D341Med (cell line): ENCODE results near the gene FYB1.

Experiments used
- DNase-seq: peaks from one replicate; pipeline ENCODE4 v3.0.0; 2012; ENCODE audit warnings: low spot score

FYB1 gene

GRCh38 chr5:39120052-39120420 is 99.3 kb downstream of the FYB1 start:
- DNase-seq: no peak

DNA sequence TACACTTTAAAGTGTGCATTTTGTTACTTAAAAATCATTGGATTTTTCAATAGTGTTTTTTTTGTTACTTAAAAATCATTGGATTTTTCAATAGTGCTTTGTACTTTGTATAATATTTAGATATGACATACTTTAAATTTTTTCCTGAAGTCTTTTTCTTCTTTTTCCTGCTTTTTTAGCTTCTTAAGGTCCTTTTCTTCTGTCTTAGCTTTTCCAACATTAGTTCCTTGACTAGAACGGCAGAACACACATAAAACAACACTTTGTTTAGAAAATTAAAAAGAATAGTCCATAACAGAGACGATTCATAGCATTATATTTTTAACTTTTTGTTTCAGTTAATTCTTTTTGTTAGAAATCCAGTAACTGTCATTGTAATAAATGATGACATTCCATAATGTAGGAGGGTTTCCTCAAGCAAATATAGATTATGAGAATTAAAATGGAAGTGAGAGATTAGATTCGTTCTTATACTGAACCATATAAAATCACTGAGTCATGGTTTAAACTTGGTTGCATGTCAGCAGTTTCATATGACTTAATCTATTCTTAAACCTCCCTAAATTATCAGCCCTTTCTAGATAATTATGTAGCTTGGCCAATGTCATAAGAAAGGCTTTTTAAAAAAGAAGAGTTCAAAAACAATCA is 99.8 kb downstream of the FYB1 start:
- no peak for DNase-seq

DNA sequence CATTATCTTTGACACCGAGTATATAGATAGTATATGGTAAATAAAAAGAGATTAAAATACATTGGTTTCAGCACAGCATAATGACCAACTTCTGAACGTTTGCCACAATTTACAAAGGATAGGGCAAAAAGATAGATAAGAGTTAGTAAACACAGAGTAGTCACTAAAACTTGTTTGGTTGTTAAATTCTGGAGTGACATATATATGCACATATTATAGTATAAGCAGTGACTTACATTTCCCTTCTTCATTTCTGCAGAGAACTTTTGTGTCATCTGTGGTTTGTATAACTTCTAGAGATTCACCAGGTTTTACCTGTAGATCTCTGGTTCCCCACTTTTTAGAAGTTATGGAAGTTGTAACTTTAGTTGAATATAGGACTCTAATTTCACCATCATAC is 100.7 kb downstream of the FYB1 start:
- no peak for DNase-seq

- no peak for DNase-seq
Observed at GRCh38 chr5:39117401-39117800, 102.0 kb downstream of the FYB1 start.

GRCh38 chr5:39116344-39117170 is 102.8 kb downstream of the FYB1 start:
- DNase-seq: no peak

- no peak for DNase-seq
Observed at GRCh38 chr5:39115644-39116343, 103.6 kb downstream of the FYB1 start.

DNA sequence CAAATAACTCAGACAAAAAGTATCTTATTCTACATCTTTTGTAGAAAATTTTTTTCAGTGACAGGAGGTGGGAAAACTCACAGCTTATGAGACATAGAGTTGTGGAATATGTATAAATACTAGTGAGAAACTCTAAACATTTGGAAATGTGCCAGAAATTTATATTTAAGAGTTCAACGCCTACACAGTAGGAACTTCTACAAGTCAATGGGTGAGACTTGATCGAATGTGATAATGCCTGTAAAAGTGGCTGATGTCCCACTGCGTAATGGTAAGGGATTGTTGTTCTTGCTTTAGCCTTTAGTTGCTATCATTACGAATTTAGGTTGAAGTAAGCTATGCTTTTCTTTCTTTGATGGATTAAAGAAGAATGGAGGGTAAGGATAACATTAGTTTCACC is 105.2 kb downstream of the FYB1 start:
- DNase-seq: no peak

DNA sequence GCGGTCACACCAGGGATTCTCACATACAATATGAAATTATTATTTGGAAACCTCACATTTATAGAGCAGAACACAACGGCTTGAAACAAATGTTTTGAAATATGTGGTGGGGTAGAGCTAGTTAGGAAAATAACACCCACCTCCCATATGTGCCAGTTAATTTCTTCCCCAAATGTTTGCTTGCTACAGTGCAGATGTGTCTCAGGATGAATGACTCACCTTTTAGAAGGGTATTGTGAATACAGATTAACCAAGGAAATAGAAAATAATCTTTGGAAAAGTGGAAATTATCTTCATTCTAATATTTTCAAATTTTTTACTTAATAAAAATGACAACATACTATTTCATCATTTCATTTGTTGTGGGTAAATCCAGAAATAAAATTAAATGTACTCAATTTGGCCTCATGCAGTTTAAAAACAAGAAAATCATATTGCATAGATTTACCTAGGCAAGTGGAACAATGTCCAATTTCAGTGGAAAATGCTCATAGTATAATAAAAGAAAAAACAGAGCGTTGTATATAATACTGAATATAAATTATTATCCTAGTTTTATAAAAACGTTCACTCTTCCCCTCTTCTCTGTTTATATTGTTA is 105.9 kb downstream of the FYB1 start:
- no peak for DNase-seq

DNA sequence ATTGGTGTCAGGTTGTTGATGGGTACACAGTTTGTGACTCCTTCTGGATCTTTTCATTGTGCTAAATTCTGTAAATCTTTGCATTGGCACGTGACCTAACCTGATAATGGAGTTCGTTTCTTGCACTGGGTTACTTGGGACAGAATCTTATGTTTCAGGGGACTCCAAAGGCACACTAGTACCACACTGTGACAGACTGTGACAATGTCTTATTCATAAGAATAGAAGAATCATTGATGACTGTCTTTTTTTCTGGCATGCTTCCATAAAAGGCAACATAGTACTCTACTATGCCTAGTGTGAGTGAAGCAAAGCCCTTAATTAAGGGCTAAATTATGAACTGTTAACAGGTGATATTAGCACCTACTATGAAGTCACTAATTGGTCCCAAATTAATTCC is 109.8 kb downstream of the FYB1 start:
- no peak for DNase-seq

- DNase-seq: no peak
Observed at GRCh38 chr5:39108987-39109386, 110.4 kb downstream of the FYB1 start.

DNA sequence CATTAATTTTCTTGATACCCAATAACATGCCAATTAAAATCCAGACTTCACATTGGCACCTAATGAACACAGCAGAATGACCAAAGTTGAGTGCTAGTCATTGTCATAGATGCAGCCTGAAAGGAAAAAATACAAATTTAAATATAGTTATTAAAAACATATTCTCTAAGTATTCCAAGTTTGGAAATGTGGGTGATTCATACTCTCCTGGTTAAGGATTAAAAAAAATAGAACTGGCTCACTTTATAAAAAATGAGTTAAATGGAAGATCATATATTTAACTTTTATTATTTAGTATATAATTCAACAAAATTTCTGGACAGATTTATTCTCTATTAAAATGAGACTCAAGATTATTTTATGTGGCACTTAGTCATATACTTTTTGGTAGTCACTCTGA is 112.0 kb downstream of the FYB1 start:
- DNase-seq: no peak

- DNase-seq: no peak
Observed at GRCh38 chr5:39106322-39106721, 113.0 kb downstream of the FYB1 start.

- DNase-seq: no peak
Observed at GRCh38 chr5:39104221-39104620, 115.1 kb downstream of the FYB1 start.

DNA sequence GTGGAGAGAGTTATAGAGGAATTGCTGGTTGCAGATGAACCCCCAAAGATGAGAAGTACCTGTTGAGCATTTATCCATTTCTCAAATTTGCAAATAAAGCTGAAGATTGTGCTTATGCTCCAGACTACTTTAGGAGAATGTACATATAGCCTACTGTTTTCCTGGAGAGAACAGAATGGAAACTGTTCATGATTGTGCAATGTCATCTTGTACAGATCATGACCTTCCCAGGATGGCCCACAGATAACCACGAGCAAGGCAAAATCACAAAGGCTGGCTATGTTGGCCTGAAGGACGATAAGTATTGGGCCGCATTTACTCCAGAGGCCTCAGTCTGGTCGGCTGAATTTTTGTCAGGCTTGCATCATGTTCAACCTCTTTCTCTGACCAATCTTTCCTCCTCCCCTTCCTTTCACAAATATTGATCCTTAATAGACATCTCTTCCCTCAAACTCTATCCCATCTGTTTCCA is 116.6 kb downstream of the FYB1 start:
- no peak for DNase-seq

GRCh38 chr5:39100851-39101396 is 118.4 kb downstream of the FYB1 start:
- no peak for DNase-seq

DNA sequence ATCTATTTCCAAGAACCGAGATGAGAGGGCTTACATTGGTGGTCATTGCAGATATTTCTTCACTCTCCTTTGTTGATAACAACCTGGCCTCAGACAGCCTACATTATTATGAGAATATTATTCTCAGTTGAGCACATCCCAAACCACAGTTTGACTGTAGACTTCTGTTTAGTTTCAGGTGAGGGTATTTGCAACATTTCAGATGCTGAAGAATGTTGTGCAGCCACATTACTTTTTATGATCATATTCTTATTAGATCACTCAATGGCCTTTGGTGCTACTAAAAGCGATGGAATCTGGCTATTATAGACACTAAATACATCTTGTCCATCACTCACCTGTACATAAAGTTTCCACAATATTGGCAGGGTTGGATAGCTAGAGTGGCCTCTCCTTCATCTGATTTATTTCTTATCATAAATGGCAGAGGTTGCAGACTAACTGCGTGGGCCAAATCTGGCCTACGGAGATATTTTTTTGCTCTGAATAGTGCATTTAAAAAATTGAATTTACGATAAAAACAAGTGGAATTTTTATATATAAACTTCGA is 119.0 kb downstream of the FYB1 start:
- no peak for DNase-seq

DNA sequence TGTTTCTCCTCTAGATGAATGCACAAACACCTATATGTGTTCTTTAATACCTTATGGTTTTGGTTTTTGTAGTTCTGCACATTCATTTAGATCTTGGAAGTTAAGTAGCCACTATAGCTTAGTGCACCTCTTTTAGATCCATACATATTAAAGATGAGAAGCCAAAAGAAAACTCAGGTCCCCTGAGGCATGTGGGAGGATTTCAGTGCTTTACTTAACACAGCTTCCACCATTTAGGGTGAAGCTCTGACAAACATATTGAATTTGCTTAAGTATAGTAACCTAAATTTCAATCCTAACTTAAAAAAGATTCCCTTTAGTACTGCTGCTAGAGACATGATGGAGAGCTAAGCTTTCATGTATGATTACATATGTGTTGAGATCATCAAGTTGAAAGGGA is 119.5 kb downstream of the FYB1 start:
- DNase-seq: no peak

DNA sequence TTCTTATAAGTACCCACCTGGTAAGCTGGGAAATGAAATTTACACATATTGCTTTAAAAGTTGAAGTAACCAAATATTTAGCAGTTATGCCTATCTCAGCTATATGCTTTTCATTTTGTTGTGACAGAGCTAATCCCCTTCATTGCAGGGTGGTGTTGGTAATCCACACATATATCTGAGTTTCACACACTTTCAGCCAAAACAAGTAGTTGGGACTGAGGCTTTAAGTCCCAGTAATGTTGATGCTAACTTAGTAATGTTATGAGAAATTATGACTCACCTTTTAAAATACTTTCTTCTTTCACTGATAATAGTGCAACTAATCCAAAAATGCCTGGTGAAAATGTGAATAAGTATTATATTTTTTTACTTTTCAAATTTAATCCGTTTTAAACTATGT is 126.0 kb downstream of the FYB1 start:
- no peak for DNase-seq

DNA sequence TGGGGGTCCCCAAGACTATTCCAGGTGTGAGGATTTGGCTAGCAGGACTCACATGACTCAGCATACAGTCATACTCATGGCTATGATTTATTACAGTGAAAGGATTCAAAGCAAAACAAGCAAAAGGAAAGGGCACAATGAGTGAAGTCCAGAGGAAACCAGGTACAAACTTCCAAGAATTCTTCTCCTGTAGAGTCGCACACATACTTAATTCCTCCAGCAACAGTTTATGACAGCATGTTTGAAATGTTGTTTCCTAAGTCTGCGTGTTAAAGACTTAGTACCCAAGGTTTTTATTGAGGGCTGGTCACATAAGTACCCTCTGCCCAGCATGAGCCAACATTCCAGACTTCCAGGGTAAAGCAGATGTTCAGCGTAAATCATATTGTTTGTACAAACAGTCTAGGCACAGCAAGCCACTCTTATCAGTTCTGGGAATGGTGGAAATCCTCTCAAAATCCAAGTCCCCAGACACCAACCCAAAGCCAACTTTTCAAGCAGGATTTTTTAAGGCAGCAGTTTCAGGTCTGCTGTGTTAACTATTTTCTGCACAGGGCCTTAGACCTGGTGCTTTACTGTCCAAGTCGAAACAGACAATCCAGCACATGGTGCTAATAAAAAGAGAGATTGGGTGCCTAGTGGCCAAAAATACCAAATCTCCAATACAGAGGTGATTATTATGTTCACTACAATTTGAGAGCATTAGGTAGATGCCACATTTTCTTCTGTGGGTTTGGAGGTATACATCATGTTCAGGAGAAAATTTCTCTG is 126.6 kb downstream of the FYB1 start:
- DNase-seq: no peak

- DNase-seq: no peak
Observed at GRCh38 chr5:39091940-39092580, 127.3 kb downstream of the FYB1 start.

GRCh38 chr5:39083968-39084367 is 135.4 kb downstream of the FYB1 start:
- no peak for DNase-seq
